NCI-H460 (cell line): Measurements from ENCODE around the gene ZMYND8. TPM values are rescaled to one million over a fixed set of nuclear protein-coding genes. Genes with fewer than 3 reads are reported as not detected.
"Not testable (repeated sequence)": the region's sequence is repeated elsewhere in the genome, so short reads cannot be mapped to it uniquely, and the experiment has no call there.

Experiments
- DNase-seq: peaks from one replicate; pipeline ENCODE4 v3.0.0-alpha.2; 2016; ENCODE audit warnings: low read depth; ENCODE audit errors: extremely low read depth
- total RNA-seq: library from RNA; depleted of rRNA; stranded (reverse); fragments of >200 nt; shearing (Covaris generic); gene quantifications from 2 replicates; pipeline ENCODE4 v1.2.3, GENCODE V29; 2014

Gene ZMYND8
- total RNA-seq, 1 experiment from 2014 or later, result 20.6 TPM

GRCh38 chr20:47256668-47257236, 99.7 kb downstream of the ZMYND8 start:
- DNase-seq, result no peak

- no peak for DNase-seq
These were observed 102.6 kb downstream of the ZMYND8 start for GRCh38 chr20:47253872-47254271.

GRCh38 chr20:47252879-47253307, 103.6 kb downstream of the ZMYND8 start:
- DNase-seq, result no peak

GRCh38 chr20:47251154-47252020, 105.1 kb downstream of the ZMYND8 start:
- DNase-seq, result no peak

- DNase-seq, result no peak
These were observed 106.1 kb downstream of the ZMYND8 start for GRCh38 chr20:47250360-47250759.

DNA sequence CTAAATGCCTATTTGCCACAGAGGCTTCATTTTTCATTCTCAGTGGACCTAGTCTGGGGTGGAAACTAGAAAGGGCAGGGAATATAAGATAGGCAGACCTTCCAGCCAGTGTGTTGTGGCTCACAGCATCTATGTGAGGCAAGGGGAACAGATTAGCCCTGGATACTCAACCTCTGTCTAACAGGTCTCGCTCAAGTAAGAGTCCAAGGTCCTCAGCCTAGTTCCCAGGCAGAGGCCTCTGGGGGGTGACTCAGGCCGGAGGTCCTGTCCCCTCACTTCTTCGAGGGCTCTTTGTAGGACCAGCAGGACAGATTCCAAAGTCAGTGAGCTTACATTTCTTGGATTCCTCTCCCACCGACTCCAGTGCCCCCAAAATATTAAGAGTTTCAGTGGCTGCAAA, 106.6 kb downstream of the ZMYND8 start:
- no peak for DNase-seq

- DNase-seq, result no peak
These were observed 108.0 kb downstream of the ZMYND8 start for GRCh38 chr20:47248448-47248966.

DNA sequence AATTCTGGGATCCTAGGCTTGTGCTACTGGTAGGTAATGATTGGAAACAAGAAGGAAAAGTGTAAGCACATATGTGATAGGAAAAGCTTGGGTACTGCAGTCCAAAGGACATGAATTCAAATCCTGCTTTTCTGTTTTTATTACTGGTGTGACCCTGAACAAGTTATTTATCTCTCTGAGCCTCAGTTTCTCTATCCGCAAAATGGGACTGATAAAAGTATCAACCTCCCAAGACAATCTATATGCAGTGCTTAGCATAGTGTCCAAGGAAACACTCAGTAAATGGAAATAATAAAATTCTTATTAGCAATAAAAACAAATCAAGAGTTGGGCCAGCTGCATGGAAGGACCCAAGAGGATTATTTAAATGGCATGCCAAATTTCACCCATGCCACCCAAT, 108.5 kb downstream of the ZMYND8 start:
- no peak for DNase-seq

DNA sequence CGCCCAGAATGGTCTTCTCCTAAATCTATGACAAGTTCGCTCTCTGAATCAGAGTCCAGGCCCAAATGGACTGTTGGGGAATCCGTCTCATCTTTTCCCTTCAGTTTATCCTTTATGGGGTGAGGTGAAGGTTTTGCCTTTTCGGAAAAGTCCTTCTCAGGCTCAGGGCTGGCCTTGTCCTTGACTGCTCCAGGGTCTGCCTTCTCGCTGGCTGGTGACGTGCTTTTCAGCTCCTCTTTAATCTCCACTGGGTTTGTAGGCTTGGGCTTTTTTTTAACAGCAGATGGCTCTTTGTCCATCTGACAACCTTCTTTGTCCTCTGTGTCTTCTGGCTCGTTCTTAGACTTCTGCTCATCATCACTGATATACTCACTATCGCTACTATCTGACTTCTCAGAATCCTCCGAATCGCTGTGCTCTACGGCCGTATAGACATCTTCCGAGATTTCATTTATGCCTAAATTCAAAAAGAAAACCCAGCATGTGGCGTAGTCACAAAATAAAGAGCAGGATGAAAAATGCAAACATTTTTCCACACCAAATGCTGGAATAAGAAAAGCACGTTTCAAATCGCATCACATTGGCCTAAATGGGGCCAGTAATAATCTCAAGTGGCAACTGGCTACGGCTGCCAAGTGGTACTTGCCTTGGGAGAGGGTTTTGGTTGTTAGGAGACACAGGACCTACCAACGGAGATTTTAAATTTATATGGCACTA, 110.3 kb downstream of the ZMYND8 start:
- DNase-seq, result no peak

DNA sequence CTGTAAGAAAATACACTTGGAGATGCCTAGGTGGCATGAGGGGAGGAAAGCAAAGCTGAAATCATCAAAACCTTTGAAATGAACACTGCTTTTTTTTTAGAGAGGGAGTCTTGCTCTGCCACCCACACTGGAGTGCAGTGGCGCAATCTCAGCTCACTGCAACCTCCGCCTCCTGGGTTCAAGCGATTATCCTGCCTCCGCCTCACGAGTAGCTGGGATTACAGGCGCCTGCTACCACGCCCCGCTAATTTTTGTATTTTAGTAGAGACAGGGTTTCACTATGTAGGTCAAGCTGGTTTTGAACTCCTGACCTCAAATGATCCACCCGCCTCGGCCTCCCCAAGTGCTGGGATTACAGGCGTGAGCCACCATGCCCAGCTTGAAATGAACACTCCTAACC, 111.3 kb downstream of the ZMYND8 start:
- DNase-seq, result not testable (repeated sequence)

DNA sequence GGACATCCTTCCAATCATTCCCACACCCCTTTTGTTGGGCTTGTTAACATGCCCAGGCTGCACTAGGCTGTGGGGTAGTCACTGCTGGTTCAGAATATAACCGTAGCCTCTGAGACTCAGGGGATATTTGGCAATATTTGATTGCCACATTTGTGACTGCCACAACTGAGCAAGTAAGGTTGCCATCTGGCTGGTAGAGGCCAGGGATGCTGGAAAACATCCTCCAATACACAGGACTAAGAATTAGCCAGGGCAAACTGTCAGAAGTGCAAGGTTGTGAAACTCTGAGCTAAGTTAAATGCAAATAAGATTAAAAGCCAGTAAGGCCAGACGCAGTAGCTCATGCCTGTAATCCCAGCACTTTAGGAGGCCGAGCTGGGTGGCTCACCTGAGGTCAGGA, 112.0 kb downstream of the ZMYND8 start:
- no peak for DNase-seq

GRCh38 chr20:47243532-47244305, 112.8 kb downstream of the ZMYND8 start:
- no peak for DNase-seq

DNA sequence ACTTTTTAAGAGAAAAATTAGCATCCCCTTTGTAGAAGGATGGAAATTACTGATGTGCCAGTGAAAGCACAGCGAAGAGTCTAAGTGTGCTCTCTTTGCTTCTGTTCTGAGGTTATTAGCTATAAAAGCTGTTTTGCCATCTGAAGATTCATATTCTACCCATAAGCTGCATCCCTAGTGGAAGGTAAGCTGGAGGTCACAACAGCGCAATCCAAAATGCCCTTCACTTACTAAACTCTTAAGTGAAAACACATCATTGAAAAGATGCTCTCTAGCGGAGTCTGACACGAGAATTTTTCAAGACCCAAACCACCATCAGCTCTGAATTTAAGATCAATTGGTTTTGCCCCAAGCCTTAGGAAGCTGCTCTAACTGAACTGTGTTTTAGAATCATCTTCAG, 113.5 kb downstream of the ZMYND8 start:
- no peak for DNase-seq

GRCh38 chr20:47241345-47241781, 115.1 kb downstream of the ZMYND8 start:
- DNase-seq, result no peak

- not testable (repeated sequence) for DNase-seq
These were observed 116.4 kb downstream of the ZMYND8 start for GRCh38 chr20:47240096-47240495.

- DNase-seq, result no peak
These were observed 116.8 kb downstream of the ZMYND8 start for GRCh38 chr20:47239719-47240067.

GRCh38 chr20:47238780-47239718, 117.5 kb downstream of the ZMYND8 start:
- no peak for DNase-seq

GRCh38 chr20:47237715-47238114, 118.8 kb downstream of the ZMYND8 start:
- no peak for DNase-seq

GRCh38 chr20:47236639-47236900, 119.9 kb downstream of the ZMYND8 start:
- no peak for DNase-seq
